HG03103 (cell line): ENCODE data around the gene DLGAP1.
"Not testable (repeated sequence)": the region's sequence is repeated elsewhere in the genome, so short reads cannot be mapped to it uniquely, and the experiment has no call there.

Experiments
- ATAC-seq: cut with Tn5 transposase; IDR thresholded peaks from one replicate; pipeline ENCODE4 v1.9.1; 2021; ENCODE audit warnings: low read depth; ENCODE audit not compliant: unreplicated experiment

Gene DLGAP1

GRCh38 chr18:3623769-3624545 lies 831.1 kb downstream of the DLGAP1 start:
- ATAC-seq = no peak

- ATAC-seq = no peak
Measured at GRCh38 chr18:3620146-3621119, 834.7 kb downstream of the DLGAP1 start.

GRCh38 chr18:3619746-3620145 lies 835.4 kb downstream of the DLGAP1 start:
- ATAC-seq = no peak

- no peak for ATAC-seq
Measured at GRCh38 chr18:3619222-3619621, 835.9 kb downstream of the DLGAP1 start.

GRCh38 chr18:3616744-3617143 lies 838.4 kb downstream of the DLGAP1 start:
- no peak for ATAC-seq

- no peak for ATAC-seq
Measured at GRCh38 chr18:3616142-3616541, 839.0 kb downstream of the DLGAP1 start.

GRCh38 chr18:3615374-3615985 lies 839.6 kb downstream of the DLGAP1 start:
- no peak for ATAC-seq

GRCh38 chr18:3612315-3612714 lies 842.8 kb downstream of the DLGAP1 start:
- no peak for ATAC-seq

- ATAC-seq = no peak
Measured at GRCh38 chr18:3611313-3612090, 843.6 kb downstream of the DLGAP1 start.

GRCh38 chr18:3610813-3611212 lies 844.3 kb downstream of the DLGAP1 start:
- ATAC-seq = no peak

- no peak for ATAC-seq
Measured at GRCh38 chr18:3610188-3610708, 844.9 kb downstream of the DLGAP1 start.

- ATAC-seq = no peak
Measured at GRCh38 chr18:3608488-3608887, 846.6 kb downstream of the DLGAP1 start.

GRCh38 chr18:3608099-3608453 lies 847.0 kb downstream of the DLGAP1 start:
- ATAC-seq = not testable (repeated sequence)

GRCh38 chr18:3607309-3608098 lies 847.6 kb downstream of the DLGAP1 start:
- ATAC-seq = no peak

GRCh38 chr18:3606863-3607262 lies 848.2 kb downstream of the DLGAP1 start:
- ATAC-seq = not testable (repeated sequence)

GRCh38 chr18:3605954-3606443 lies 849.1 kb downstream of the DLGAP1 start:
- ATAC-seq = no peak

- no peak for ATAC-seq
Measured at GRCh38 chr18:3605486-3605952, 849.6 kb downstream of the DLGAP1 start.

- ATAC-seq = peak; percentile 83
Measured at GRCh38 chr18:3604498-3605408, 850.4 kb downstream of the DLGAP1 start.
